CD14-positive monocyte (primary cell): Measurements from ENCODE around the gene INPP5K. TPM values are rescaled to one million over a fixed set of nuclear protein-coding genes. Genes with fewer than 3 reads are reported as not detected.

Source experiments
- DNase-seq, 3 donors: peaks; one replicate each; pipeline ENCODE4 v3.0.0-alpha.2; 2011 to 2022
- H2AFZ ChIP-seq: 2 replicates; pipeline ENCODE4 v1.6.0; 2012; ENCODE audit warnings: mild to moderate bottlenecking, low read depth, low read length, inconsistent platforms; ENCODE audit not compliant: insufficient read depth, poor library complexity, severe bottlenecking
- H3K27ac ChIP-seq, 2 donors: 1 replicate in 1 of 2; 2 replicates in 1 of 2; pipeline ENCODE4 v1.5.1; 2012 to 2013; ENCODE audit warnings: low read length in 2 of 2, control low read depth in 1 of 2, inconsistent platforms in 1 of 2, low read depth in 1 of 2, mild to moderate bottlenecking in 1 of 2
- H3K27me3 ChIP-seq, 2 donors: one replicate each; pipeline versions ENCODE4 v1.6.0 to v1.6.1; 2011 to 2013; ENCODE audit warnings: low read length in 2 of 2; ENCODE audit not compliant: control insufficient read depth in 2 of 2, insufficient read depth in 2 of 2
- H3K36me3 ChIP-seq, 2 donors: replicated peaks in 1 of 2; 1 replicate in 1 of 2; 2 replicates in 1 of 2; pipeline versions ENCODE4 v1.5.1 to v1.6.1; 2012 to 2013; ENCODE audit warnings: low read length in 2 of 2, control low read depth in 1 of 2, inconsistent platforms in 1 of 2, mild to moderate bottlenecking in 1 of 2; ENCODE audit not compliant: insufficient read depth in 2 of 2, control insufficient read depth in 1 of 2
- H3K4me1 ChIP-seq, 2 donors: 1 replicate in 1 of 2; 2 replicates in 1 of 2; pipeline versions ENCODE4 v1.5.1 to v1.6.1; 2012 to 2013; ENCODE audit warnings: low read length in 2 of 2, control low read depth in 1 of 2, inconsistent platforms in 1 of 2, mild to moderate bottlenecking in 1 of 2, moderate library complexity in 1 of 2; ENCODE audit not compliant: insufficient read depth in 2 of 2, control insufficient read depth in 1 of 2
- H3K4me2 ChIP-seq: replicated peaks from 2 replicates; pipeline ENCODE3; 2012; ENCODE audit warnings: low read length, moderate library complexity, mild to moderate bottlenecking; ENCODE audit not compliant: poor library complexity, severe bottlenecking; ENCODE audit errors: extremely low read depth
- H3K4me3 ChIP-seq, 3 experiments: fragments of 200-600 bp in 1 of 3; sonication (generic) in 1 of 3; replicated peaks in 1 of 3; 1 replicate in 2 of 3; 2 replicates in 1 of 3; pipeline ENCODE4 v1.5.1; 2011 to 2013; ENCODE audit warnings: low read length in 3 of 3, mild to moderate bottlenecking in 3 of 3, control low read depth in 2 of 3, low read depth in 2 of 3, inconsistent platforms in 1 of 3, moderate library complexity in 1 of 3
- H3K79me2 ChIP-seq: 2 replicates; pipeline ENCODE4 v1.6.0; 2012; ENCODE audit warnings: mild to moderate bottlenecking, control low read depth, inconsistent platforms, low read length, moderate library complexity; ENCODE audit not compliant: insufficient read depth
- H3K9ac ChIP-seq: 2 replicates; pipeline ENCODE4 v1.6.0; 2017; ENCODE audit warnings: low read length, mild to moderate bottlenecking; ENCODE audit not compliant: insufficient read depth, poor library complexity, severe bottlenecking
- H3K9me3 ChIP-seq, 2 donors: replicated peaks in 1 of 2; 1 replicate in 1 of 2; 2 replicates in 1 of 2; pipeline versions ENCODE4 v1.5.1 to v1.6.1; 2012 to 2013; ENCODE audit warnings: low read length in 2 of 2, control low read depth in 1 of 2; ENCODE audit not compliant: control insufficient read depth in 1 of 2, insufficient read depth in 1 of 2
- H4K20me1 ChIP-seq: 2 replicates; pipeline ENCODE4 v1.6.0; 2012; ENCODE audit warnings: mild to moderate bottlenecking, low read length, control low read depth, moderate library complexity; ENCODE audit not compliant: insufficient read depth
- H3K27ac Mint-ChIP-seq, 7 donors: one replicate each; pipeline ENCODE4 v1.8.0; 2020; ENCODE audit warnings: mild to moderate bottlenecking in 7 of 7, mixed read lengths in 7 of 7, moderate library complexity in 6 of 7, inconsistent platforms in 2 of 7
- H3K27me3 Mint-ChIP-seq, 3 donors: one replicate each; pipeline ENCODE4 v1.8.0; 2021 to 2022; ENCODE audit warnings: low read depth in 3 of 3, mild to moderate bottlenecking in 3 of 3, mixed read lengths in 3 of 3, moderate library complexity in 3 of 3, inconsistent platforms in 1 of 3
- H3K36me3 Mint-ChIP-seq, 2 donors: one replicate each; pipeline ENCODE4 v1.8.0; 2020; ENCODE audit warnings: mixed read lengths in 2 of 2, inconsistent platforms in 1 of 2, mild to moderate bottlenecking in 1 of 2
- H3K4me1 Mint-ChIP-seq: one replicate; pipeline ENCODE4 v1.8.0; 2020; ENCODE audit warnings: mild to moderate bottlenecking, mixed read lengths
- H3K4me3 Mint-ChIP-seq, 2 donors: one replicate each; pipeline ENCODE4 v1.8.0; 2020; ENCODE audit warnings: mild to moderate bottlenecking in 2 of 2, mixed read lengths in 2 of 2, moderate library complexity in 1 of 2
- H3K9me3 Mint-ChIP-seq, 7 donors: one replicate each; pipeline ENCODE4 v1.8.0; 2020 to 2022; ENCODE audit warnings: mixed read lengths in 7 of 7, mild to moderate bottlenecking in 6 of 7, moderate library complexity in 6 of 7, inconsistent platforms in 2 of 7
- WGBS: methylation state at CpG from one replicate; pipeline ENCODE4 v1.1.5; 2013; ENCODE audit warnings: missing lambda C conversion rate; ENCODE audit not compliant: insufficient coverage; 5-methylcytosine and 5-hydroxymethylcytosine counted together
- intact Hi-C, 2 donors: fragments of 100-400 bp; cut with micrococcal nuclease; formaldehyde crosslinking; loops; one replicate each; pipeline versions ENCODE4 v1.15.0 to v1.15.1; 2023
- polyA plus RNA-seq, 3 donors: library from polyadenylated mRNA; depleted of rRNA in 1 of 3; unstranded in 2 of 3; stranded (reverse) in 1 of 3; fragments of 300-500 nt in 2 of 3; fragments of >200 nt in 1 of 3; fragmentation: Illumina TruSeq in 2 of 3; gene quantifications; 1 replicate in 2 of 3; 2 replicates in 1 of 3; pipeline ENCODE4 v1.2.3, GENCODE V29; 2012 to 2021
- TF ChIP-seq, protein P1 (sequence below): fragments of 200-600 bp; IDR thresholded peaks from one replicate; pipeline ENCODE4 v1.8.0; 2022; ENCODE audit warnings: antibody characterized with exemption, mild to moderate bottlenecking

The INPP5K gene
- polyA plus RNA-seq, 3 donors = 50.3 to 58.7 (median 53.0) TPM

GRCh38 chr17:1475321-1475854 is 41.0 kb downstream of the INPP5K start:
- Histone ChIP-seq H3K4me1 (peaks cover 2% of the 10 kb centered on the region in 2 donors), H3K9ac (no peak overlapping the region), H3K27ac (no peak overlapping the region), H3K9me3 (no peaks in the 10 kb centered on the region), H4K20me1 (no peaks in the 10 kb centered on the region), H3K4me3 (no peak overlapping the region), H3K4me2 (no peak overlapping the region), H3K79me2 (no peaks in the 10 kb centered on the region), H3K36me3 (no peaks in the 10 kb centered on the region), H3K27me3 (peaks cover 0 to 23% of the 10 kb centered on the region in 2 donors), H2AFZ (no peak overlapping the region)
- no peak overlapping the region for H3K27ac Mint-ChIP-seq
- 90% methylated on average over 14 of the region's 15 CpGs for WGBS
- no peak for DNase-seq
- H3K36me3 Mint-ChIP-seq = peaks cover 12 to 14% of the 10 kb centered on the region in 2 donors
- intact Hi-C loops = no loop called here
- TF ChIP-seq, protein P1, sequence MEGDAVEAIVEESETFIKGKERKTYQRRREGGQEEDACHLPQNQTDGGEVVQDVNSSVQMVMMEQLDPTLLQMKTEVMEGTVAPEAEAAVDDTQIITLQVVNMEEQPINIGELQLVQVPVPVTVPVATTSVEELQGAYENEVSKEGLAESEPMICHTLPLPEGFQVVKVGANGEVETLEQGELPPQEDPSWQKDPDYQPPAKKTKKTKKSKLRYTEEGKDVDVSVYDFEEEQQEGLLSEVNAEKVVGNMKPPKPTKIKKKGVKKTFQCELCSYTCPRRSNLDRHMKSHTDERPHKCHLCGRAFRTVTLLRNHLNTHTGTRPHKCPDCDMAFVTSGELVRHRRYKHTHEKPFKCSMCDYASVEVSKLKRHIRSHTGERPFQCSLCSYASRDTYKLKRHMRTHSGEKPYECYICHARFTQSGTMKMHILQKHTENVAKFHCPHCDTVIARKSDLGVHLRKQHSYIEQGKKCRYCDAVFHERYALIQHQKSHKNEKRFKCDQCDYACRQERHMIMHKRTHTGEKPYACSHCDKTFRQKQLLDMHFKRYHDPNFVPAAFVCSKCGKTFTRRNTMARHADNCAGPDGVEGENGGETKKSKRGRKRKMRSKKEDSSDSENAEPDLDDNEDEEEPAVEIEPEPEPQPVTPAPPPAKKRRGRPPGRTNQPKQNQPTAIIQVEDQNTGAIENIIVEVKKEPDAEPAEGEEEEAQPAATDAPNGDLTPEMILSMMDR = no peak
- no peak overlapping the region for H3K4me3 Mint-ChIP-seq
- H3K9me3 Mint-ChIP-seq = peaks cover 0 to 2% (median 0%) of the 10 kb centered on the region in 7 donors
- H3K27me3 Mint-ChIP-seq = peaks cover 35 to 58% (median 37%) of the 10 kb centered on the region in 3 donors
- peaks cover 9% of the 10 kb centered on the region for H3K4me1 Mint-ChIP-seq

GRCh38 chr17:1474402-1475189 is 41.8 kb downstream of the INPP5K start:
- H3K36me3 Mint-ChIP-seq = peaks cover 9 to 12% of the 10 kb centered on the region in 2 donors
- H3K27ac ChIP-seq = no peak overlapping the region
- no peak overlapping the region for H3K4me3 ChIP-seq
- H3K9me3 Mint-ChIP-seq = peaks cover 0 to 2% (median 0%) of the 10 kb centered on the region in 7 donors
- H3K4me3 Mint-ChIP-seq = no peak overlapping the region
- peaks cover 5 to 6% of the 10 kb centered on the region in 2 donors for H3K4me1 ChIP-seq
- H3K27ac Mint-ChIP-seq = no peak overlapping the region
- no peaks in the 10 kb centered on the region for H3K79me2 ChIP-seq
- H3K4me2 ChIP-seq = no peak overlapping the region
- H3K9ac ChIP-seq = no peak overlapping the region
- TF ChIP-seq, protein P1 = no peak
- no peak overlapping the region for H2AFZ ChIP-seq
- no peaks in the 10 kb centered on the region for H4K20me1 ChIP-seq
- peaks cover 0 to 29% of the 10 kb centered on the region in 2 donors for H3K27me3 ChIP-seq
- intact Hi-C loops = no loop called here
- DNase-seq = no peak
- 88% methylated on average over 24 of the region's 31 CpGs for WGBS
- H3K4me1 Mint-ChIP-seq = peaks cover 10% of the 10 kb centered on the region
- no peaks in the 10 kb centered on the region for H3K9me3 ChIP-seq
- peaks cover 33 to 59% (median 40%) of the 10 kb centered on the region in 3 donors for H3K27me3 Mint-ChIP-seq
- no peaks in the 10 kb centered on the region for H3K36me3 ChIP-seq
